SK-N-MC (cell line): ENCODE measurements around the gene IL20.

Source experiments
- EZH2 ChIP-seq: fragments of 200-600 bp; sonication (generic); IDR thresholded peaks from one replicate; pipeline ENCODE4 v1.6.1; 2017; ENCODE audit warnings: antibody characterized with exemption
- POLR2AphosphoS5 ChIP-seq: IDR thresholded peaks from 2 replicates; pipeline ENCODE4 v1.6.1; 2012; ENCODE audit warnings: mild to moderate bottlenecking, low read depth, low read length, borderline replicate concordance

DNA sequence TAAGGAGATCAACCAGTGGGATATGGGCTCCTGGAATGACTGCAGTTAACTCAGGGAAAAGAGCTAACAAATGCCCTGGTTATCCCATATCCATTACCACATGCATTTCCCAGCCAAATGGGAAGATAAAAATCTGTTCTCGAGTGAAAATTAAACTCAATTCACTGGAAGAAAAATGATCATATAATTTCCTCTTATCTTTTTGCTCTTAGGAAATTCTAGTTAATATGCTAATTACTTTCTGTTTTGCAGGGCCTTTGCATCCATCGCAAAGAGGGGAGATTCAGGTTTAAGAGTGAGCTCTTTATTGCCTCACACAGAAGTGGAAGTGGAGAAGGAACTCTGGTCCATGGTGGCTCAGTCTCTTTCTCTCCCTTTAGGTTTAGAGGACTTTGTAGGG is 28.0 kb downstream of the IL20 start:
- TF ChIP-seq POLR2AphosphoS5 (no peak), EZH2 (no peak)
